Measurements from ENCODE around the gene ACOT11. TPM values are rescaled to one million over a fixed set of nuclear protein-coding genes. Genes with fewer than 3 reads are reported as not detected.
"Not testable (repeated sequence)": the region's sequence is repeated elsewhere in the genome, so short reads cannot be mapped to it uniquely, and the experiment has no call there.

ACOT11 gene
- total RNA-seq, 1 donor from 2014 or later, result 48.9 TPM

DNA sequence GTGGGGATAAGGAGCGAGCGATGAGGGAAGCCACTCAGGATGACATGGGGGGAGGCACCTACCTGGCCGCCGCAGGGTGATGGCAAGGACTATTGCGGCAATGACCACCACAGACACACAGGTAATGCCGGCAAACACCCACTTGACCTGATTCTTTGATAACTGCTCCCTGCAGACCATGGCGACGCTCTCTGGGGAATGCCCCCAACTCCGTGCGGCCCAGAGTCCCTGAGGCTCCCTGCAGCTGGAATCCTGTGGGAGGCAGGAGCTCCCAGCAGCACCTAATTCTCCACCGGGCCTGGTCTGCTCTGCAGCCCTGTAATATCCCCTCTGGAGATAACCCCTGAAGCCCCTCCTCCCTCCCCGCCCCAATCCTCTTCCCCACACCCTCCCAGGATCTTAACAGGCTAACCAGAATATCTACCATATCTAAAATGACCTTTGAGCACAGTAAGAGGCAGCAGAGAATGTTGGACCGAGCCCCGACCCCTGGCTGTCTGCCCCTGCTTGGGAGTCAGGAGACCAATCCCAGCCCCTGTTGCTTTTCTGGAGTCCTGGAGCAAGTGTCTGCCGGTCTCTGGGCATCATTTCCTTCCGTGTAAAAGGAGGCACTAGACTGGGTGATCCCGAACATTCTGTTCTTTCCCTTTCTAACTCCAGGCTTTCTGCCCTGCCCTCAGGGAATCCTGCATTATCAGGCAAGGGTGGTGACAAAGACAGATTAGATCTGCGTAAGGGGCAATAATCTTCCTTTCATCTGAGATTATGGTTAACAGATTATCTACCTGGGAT is 75.4 kb downstream of the ACOT11 start, which contains the start of gene FAM151A:
FAM151A (minus strand) TSS at position 310 of the 792 bp plus-strand sequence; CDS start at position 180, 130 bp downstream.
- intact Hi-C loops (cut with micrococcal nuclease), result no loop called here

DNA sequence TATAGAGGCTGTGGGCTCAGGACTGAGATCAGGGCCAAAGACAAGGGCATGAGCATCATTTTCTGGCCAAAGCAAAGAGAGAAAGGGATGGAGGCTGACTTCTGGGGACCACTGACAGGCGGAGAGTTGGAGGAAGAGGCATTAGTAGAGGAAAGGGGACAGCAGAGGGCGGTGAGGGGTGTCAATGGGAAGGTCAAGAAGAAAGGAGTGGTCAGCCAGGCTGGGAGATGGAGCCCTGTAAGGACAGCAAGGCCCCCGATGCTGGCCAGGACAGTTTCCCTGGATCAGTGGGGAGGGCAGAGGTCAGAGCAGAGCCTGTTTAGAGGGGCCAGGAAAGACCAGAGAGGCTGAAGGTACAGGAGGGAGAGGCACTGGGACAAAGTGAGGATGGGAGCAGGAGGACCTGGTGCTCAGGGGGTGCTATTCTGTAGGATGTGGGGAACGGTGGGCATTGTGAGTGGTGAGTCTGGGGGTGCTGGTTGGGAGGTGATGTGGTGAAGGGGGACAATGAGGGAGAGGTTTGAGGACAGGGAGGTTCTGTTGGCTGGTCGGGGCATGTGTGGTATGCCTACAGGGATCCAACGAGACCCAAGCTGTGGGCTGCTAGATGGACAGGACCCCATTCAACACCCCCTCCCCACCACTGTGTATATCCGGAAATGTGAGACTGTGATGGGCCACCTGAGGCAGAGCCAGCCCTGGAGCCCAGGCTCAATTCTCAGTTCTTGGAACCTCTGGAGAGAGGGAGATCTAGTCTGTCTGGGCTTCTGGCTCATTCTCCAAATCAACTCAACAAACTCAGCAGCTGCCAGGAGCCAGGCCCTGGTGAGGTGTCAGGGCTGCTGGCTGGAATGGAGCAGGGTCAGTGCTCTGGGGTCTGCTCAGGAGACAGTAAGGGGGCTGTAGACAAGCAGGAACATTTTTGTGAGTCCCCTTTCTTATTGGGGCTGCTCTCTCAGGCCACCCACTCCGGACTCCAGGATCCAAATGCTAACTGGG is 76.7 kb downstream of the ACOT11 start:
- no peak for DNase-seq
- ATAC-seq, result peak; percentile 41
- intact Hi-C loops (cut with micrococcal nuclease), result no loop called here

More for the DNA sequence above, 75.4 kb downstream of the ACOT11 start, which contains the start of gene FAM151A:
- peak; percentile 69 for DNase-seq
- ATAC-seq, result peak; percentile 71

DNA sequence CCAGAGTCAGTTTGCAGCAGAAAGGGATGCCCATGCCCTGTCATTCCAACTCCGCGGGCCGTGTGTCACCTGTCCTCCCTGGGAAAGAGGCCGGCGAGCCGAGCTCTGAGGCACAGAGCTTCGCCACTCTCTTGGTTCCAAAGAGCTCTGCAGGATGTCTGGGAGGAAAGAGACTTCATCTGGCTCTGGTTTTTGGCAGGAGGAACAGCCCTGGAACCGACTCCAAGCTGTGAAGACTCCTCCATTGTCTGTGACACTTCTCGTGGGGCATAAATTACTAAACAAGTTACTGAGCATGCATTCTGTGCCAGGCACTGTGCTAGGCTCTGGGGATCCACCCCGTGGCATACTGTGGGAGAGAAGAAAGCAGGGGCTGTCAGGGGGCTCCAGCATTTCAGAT is 79.2 kb downstream of the ACOT11 start:
- DNase-seq (no peak), ATAC-seq (no peak)

DNA sequence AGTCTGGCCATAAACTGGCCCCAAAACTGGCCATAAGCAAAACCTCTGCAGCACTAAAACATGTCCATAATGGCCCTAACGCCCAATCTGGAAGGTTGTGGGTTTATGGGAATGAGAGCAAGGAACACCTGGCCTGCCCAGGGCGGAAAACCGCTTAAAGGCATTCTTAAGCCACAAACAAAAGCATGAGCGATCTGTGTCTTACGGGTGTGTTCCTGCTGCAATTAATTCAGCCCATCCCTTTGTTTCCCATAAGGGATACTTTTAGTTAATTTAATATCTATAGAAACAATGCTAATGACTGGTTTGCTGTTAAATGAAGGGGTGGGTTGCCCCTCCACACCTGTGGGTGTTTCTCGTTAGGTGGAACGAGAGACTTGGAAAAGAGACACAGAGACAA is 87.8 kb downstream of the ACOT11 start:
- intact Hi-C loops (cut with micrococcal nuclease); DNase-seq; ATAC-seq: not testable (repeated sequence)

More for the DNA sequence above, 79.2 kb downstream of the ACOT11 start:
- intact Hi-C loops (cut with micrococcal nuclease), result no loop called here

DNA sequence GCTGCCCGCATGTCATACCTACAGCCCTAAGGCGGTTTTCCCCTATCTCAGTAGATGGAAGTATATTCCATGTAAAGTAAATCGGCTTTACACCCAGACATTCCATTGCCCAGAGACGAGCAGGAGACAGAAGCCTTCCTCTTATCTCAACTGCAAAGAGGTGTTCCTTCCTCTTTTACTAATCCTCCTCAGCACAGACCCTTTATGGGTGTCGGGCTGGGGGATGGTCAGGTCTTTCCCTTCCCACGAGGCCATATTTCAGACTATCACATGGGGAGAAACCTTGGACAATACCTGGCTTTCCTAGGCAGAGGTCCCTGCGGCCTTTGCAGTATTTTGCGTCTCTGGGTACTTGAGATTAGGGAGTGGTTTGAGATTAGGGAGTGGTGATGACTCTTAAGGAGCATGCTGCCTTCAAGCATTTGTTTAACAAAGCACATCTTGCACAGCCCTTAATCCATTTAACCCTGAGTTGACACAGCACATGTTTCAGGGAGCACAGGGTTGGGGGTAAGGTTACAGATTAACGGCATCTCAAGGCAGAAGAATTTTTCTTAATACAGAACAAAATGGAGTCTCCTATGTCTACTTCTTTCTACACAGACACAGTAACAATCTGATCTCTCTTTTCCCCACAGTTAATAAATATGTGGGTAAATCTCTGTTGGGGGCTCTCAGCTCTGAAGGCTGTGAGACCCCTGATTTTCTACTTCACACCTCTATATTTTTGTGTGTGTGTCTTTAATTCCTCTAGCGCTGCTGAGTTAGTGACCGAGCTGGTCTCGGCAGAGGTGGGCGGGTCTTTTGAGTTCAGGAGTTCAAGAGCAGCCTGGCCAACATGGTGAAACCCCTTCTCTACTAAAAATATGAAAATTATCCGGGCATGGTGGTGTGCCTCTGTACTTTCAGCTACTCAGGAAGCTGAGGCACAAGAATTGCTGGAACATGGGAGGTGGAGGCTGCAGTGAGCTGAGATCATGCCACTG is 88.7 kb downstream of the ACOT11 start:
- intact Hi-C loops (cut with micrococcal nuclease); ATAC-seq; DNase-seq: not testable (repeated sequence)

DNA sequence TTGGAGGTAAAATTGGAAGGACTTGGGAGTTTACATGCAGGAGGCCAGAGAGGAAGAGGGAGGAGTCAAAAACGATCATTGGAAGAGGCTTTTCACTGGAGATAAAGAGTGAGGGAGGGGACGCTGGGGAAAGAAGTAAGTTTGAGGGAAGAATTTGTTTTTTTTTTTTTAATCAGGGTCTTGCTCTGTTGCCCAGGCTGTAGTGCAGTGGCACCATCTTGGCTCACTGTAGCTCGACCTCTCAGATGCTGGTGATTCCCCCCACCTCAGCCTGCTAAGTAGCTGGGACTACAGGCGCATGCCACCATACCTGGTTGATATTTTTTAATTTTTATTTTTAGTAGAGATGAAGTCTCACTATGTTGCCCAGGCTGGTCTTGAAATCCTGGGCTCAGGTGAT is 92.3 kb downstream of the ACOT11 start:
- no peak for DNase-seq
- ATAC-seq, result no peak
- intact Hi-C loops (cut with micrococcal nuclease), result no loop called here

DNA sequence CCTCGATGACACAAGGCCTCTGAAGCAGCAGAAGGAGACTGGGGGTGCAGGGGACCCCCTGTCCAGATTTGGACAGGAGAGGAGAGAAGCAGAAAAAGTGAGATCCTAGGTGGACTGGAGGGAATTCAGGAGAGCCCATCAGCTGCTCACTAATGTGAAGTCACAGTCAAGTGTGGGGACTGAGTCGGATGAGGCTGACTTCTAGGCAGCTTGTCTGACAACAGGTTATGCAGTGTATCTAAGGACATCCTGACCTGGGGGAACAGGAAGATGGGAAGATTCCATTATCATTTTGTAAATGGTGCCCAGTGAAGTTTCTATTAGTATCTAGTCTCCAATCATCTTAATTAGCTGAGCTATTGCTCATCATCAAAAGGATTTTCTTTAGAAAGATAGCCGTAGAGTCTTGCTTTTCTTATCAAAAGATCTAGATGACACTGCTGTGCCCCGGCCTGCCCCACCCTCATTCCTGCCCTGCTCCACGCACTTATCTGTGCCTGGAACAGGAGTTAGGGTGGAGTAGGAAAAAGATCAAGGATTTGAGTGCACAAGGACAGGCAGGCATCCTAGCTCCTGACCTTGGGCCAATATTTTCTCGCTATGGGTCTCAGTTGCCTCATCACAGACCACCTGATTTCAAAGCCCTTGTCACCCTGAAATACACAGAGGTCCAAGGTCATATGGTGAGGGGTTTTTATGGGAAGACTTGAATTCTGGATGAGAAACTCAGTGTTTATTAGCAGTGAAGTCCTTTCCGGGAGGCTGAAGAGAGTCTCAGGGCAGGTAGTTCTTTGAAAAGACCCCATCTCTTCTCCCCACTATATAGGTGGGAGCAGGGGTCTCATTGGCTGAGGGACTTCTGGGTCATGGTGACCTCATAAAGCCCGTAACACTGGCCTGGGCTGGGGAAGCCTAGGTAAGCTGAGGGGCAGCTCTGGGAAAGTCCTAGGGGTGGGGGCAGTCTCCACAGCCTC is 93.1 kb downstream of the ACOT11 start, which contains the start of gene MROH7:
MROH7 (plus strand) TSS at position 924 of the 974 bp plus-strand sequence. CDS start 11,141 bp downstream, outside the sequence.
- DNase-seq (no peak), ATAC-seq (no peak)
- intact Hi-C loops (cut with micrococcal nuclease), result no loop called here

DNA sequence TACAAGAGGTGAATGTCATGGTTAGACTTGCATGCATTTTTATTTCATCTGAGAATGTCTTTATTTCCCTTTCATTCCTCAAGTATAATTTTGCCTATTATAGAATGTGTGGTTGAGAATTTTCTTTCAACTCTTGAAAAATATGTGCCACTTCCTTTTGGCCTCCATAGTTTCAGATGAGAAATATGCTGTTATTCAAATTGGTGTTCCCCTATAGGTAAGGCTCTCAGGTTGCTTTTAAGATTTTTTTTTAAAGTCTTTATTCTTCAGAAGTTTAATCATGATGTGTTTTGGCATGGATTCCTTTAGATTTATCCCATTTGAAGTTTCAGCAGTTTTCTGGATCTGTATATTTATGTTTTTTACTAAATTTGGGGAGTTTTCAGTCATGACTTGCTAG is 95.7 kb downstream of the ACOT11 start:
- intact Hi-C loops (cut with micrococcal nuclease), result no loop called here
- DNase-seq, result no peak
- no peak for ATAC-seq

DNA sequence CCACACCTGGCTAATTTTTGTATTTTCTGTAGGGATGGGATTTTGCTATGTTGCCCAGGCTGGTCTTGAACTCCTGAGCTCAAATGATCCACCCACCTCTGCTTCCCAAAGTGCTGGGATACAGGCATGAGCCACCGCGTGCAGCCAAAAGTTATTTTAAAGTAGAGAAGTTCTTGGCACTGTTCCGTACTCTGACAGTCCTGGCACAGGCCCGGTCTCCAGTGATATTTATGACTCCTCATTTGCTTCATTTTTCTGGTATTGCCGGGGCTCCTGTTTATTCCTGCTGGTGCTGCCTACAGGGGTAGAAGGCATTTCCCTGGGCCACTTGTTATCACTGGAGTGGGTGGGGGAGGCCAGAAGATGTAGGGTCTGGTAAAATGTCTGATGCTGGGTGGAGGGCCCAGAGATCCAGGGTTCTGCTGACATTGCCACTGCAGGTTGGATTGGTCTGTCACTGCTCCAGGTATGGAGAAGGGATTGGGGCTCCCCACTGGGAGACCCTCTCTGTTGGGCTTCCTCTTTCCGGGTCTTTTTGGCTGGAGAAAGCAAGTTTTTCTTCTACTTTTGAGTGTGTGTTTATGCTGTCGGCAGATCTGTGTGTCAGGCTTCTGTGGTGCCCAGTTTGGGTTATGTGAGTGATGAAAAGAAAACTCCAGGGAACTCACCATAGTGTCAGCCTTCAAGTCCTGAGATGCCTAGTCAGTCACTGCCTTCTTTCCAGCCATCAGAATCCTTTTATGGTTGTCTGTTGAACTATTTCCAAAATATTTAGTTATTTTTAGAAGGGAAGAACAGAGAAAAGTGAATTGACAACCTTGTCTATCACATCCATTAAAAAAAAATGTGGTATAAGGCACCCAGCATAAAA is 98.0 kb downstream of the ACOT11 start:
- DNase-seq (peak; percentile 66), ATAC-seq (peak; percentile 92)
- intact Hi-C loops (cut with micrococcal nuclease), result no loop called here

DNA sequence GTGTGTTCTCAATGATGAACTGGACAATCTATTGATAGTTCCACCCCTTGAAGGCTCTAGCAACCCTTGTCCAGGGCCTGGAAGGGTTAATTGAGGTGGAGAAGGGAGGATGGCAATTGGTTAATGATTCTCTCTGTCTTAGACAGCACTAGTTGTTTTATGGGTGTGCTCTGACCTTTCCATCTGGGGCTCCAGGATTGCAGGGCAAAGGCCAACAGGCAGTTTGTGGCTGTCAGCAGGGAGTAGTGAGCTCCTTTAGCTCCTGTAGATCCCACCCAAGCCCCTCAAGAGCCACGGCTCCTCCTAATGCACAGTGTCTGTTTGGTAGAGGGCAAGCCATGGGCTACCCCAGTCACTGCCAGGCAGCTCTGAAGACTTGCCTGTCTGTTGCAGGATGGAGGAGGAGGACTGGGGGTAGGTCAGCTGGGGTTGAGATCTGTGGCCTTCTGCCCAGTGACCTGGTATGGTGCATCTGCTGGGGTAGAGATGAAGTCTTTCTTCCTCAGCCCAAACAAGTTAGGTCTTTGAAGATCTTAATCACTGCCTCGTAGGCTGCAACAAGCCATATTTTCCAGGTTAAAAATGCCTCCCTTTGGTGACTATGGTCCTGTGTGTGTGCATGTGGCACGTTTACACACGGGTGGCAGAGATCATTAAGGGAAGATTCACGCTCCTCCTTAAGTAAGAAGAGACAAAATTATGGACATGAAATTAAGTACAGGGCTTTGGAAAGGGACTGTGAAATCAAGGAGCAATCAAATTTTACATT is 101.3 kb downstream of the ACOT11 start:
- DNase-seq (no peak), ATAC-seq (no peak)
- intact Hi-C loops (cut with micrococcal nuclease), result no loop called here

DNA sequence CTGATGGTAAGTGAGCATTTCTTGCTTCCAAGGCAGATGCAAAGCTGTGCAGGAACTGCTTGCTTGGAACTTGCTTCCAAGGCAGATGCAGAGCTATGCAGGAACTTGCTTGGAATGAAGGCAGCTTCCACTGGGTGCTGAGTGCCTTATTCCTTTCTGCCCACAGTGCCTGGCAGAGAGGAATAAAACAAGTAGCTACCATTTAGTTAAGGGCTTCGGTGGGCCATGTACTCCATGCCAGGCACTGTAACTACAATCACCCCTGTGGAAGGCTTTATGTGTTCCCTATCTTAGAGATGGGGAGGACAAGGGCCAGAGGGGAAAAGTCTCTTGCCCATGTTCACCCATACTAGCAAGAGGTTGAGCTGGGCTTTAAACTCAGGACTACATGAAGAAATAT is 101.9 kb downstream of the ACOT11 start:
- no peak for DNase-seq
- intact Hi-C loops (cut with micrococcal nuclease), result no loop called here
- ATAC-seq, result no peak

DNA sequence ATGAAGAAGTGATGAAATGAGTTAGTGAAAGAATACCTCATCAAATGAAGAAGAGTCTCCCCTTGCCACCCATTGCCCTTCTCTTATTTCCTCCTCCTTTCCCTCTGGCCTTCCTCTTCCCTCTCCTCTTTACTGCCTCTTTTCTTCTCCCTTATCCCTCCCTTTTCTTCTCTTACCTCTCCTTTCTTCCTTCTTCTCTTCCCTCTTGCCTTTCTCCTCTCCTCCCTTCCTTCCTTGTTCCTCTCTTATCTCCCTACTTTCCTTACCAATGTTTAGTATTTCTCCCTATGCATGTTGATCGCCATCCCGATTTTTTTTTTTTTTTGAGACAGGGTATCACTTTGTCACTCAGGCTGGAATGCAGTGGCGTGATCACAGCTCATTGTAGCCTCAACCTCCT is 102.4 kb downstream of the ACOT11 start:
- intact Hi-C loops (cut with micrococcal nuclease), result no loop called here
- ATAC-seq, result no peak
- DNase-seq, result no peak

DNA sequence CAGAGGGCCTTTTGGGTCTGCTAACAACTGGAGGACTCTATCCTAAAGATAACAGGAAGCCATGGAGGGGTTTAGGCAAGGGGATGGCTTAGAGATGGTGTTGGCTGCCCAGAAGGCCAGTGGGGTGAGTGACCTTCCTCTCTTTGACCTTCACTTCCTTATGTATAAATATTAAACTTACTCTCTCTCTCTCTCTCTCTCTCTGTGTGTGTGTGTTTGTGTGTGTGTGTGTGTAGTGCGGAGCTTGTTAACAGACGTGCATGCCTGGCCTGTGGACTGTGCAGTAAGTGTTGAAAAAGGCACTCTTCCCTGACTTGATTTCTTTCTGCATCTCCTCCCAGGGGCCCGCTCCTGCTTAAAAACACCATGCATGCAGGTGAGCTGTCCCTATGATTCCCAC is 103.6 kb downstream of the ACOT11 start:
- DNase-seq, result no peak
- ATAC-seq, result no peak
- intact Hi-C loops (cut with micrococcal nuclease), result no loop called here

DNA sequence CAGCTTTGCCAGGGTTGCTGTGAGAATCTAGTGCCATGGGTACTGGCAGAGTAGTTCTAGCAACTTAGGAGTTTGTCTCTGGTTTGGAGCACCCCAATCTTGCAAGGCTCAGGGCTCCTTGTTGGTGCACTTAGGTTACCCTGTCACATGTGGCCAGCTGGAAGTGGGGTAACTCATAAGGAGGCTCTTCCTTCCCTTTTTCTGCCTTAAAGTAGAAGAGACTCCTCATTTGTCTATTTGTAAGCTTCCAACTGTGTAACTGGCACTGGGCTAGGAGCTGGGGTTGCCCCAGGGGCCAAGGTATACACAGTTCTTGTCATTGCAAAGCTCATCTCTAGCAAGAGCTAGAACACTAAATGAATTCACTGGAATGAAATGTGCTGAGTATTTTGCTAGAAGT is 104.1 kb downstream of the ACOT11 start:
- DNase-seq (no peak), ATAC-seq (peak; percentile 11)
- intact Hi-C loops (cut with micrococcal nuclease), result no loop called here

DNA sequence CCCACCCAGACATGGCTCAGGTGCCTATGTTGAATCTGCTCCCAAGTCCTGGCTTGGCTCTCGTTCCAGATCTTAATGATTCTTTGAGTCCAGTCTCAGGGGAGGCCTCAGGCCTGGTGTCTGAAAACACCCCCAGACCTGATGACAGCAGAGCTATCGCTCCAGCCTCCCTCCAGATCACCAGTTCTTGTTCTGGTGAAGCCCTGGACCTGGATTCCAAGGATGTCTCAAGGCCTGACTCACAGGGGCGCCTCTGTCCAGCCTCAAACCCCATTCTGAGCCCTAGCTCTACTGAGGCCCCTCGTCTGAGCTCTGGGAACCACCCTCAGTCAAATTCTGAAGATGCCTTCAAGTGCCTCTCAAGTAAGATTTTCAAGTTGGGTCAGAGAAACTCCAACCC is 105.0 kb downstream of the ACOT11 start:
- no peak for DNase-seq
- intact Hi-C loops (cut with micrococcal nuclease), result no loop called here
- ATAC-seq, result no peak

Data from left ventricle myocardium superior (tissue), 1 donor.